Left lobe of liver (tissue), 2 donors: ENCODE results near the gene RAB6A. TPM values are rescaled to one million over a fixed set of nuclear protein-coding genes. Genes with fewer than 3 reads are reported as not detected.
A peak's percentile ranks its signal among the peaks of the same experiment; 100 is the strongest.

Experiments
- ATAC-seq: fragments of 200-7000 bp; cut with Tn5 transposase; one replicate; pipeline ENCODE4 v1.9.1; 2020; ENCODE audit warnings: mild to moderate bottlenecking, moderate library complexity
- DNase-seq: peaks from one replicate; pipeline ENCODE4 v3.0.0-alpha.2; 2020; ENCODE audit warnings: low spot score
- total RNA-seq: library from RNA; stranded (reverse); gene quantifications from one replicate; pipeline ENCODE4 v1.2.1, GENCODE V29; 2021
- donor health status: DM: no; HTN: no; CAD: no; lungs with moderate emphysema.
- donor health status: DM: no; HTN: yes; CAD: no.

The RAB6A gene
- total RNA-seq, 1 donor from 2014 or later, result 57.2 TPM

- DNase-seq (no peak), ATAC-seq (no peak)
These were observed 125.2 kb downstream of the RAB6A start for GRCh38 chr11:73635721-73636120.

DNA sequence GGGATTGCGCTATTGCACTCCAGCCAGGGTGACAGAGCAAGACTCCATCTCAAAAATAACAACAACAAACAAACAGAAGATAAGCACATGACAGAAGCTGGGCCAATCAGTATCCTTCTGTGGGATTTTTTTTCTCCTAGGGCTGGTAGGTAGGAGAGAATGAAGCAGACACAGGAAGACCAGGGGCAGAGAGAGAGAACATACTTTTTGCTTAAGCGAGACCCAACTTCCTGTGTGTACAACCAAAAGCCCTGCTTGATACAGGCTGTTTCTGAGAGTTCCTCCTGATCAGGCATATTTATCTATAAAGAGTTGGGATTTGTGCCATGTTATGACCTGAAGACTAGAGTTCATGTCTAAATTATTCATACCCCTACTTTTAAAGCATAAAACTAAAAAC, 126.9 kb downstream of the RAB6A start:
- ATAC-seq, result no peak
- no peak for DNase-seq

- no peak for DNase-seq
These were observed 127.9 kb downstream of the RAB6A start for GRCh38 chr11:73632996-73633395.

DNA sequence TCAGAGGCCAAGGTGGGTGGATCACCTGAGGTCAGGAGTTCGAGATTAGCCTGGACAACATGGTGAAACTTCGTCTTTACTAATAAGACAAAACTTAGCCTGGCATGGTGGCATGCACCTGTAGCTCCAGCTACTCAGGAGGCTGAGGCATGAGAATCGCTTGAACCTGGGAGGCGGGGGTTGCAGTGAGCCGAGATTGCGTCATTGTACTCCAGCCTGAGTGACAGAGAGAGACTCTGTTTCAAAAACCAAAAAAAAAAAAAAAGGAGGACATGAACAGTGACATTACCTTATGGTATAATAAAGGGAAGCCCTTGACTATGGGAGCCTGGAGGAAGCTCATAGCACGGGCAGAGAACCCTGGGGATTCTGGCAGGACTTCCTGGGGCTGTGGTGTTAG, 131.0 kb downstream of the RAB6A start:
- DNase-seq (no peak), ATAC-seq (no peak)

More at GRCh38 chr11:73632996-73633395, 127.9 kb downstream of the RAB6A start:
- no peak for ATAC-seq

DNA sequence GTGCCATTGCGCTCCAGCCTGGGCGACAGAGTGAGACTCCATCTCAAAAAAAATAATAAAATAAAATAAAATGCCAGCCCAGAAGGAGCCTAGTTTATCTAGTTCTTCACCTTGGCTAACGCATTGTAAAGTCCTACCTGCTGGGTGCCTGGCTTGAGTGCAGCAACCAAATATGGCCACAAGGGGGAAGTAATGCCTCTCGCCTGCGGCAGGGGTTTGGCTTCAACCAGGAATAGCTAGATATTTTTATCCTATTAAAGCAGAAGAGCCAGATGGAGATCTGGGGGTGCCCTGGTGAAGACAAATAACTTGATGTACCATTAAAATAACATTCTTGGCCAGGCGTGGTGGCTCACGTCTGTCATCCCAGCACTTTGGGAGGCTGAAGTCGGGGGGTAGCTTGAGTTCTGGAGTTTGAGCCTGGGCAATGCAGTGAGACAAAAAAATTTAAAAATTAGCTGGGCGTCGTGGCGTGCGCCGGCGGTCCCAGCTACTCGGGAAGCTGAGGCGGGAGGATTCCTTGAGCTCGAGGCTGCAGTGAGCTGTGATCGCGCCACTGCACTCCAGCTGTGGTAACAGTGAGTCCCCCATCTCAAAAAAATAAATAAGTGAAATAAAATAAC, 135.1 kb downstream of the RAB6A start:
- peak; percentile 99 for ATAC-seq
- peak; percentile 75 for DNase-seq

Other genes starting within 250 kb of the RAB6A start
- gene FAM168A, start 163.0 kb downstream of the RAB6A start, total RNA-seq, result 19.9 TPM
- gene PLEKHB1, start 114.5 kb downstream of the RAB6A start, total RNA-seq, result 1.3 TPM
- 14.9 TPM for gene MRPL48, start 26.8 kb upstream of the RAB6A start, total RNA-seq
- gene COA4, start 115.8 kb upstream of the RAB6A start, total RNA-seq, result 47.9 TPM
- 9.9 TPM for gene PAAF1, start 115.9 kb upstream of the RAB6A start, total RNA-seq
- not detected for gene DNAJB13, start 190.0 kb upstream of the RAB6A start, total RNA-seq
- gene UCP2, start 221.8 kb upstream of the RAB6A start, total RNA-seq, result 6.1 TPM
- gene UCP3, start 248.0 kb upstream of the RAB6A start, total RNA-seq, result 0.58 TPM